HG03108 (cell line): ENCODE results near the gene CD33.
"Not testable (repeated sequence)": the region's sequence is repeated elsewhere in the genome, so short reads cannot be mapped to it uniquely, and the experiment has no call there.

Source experiments
- ATAC-seq: cut with Tn5 transposase; IDR thresholded peaks from one replicate; pipeline ENCODE4 v1.9.1; 2021; ENCODE audit warnings: moderate library complexity; ENCODE audit not compliant: unreplicated experiment

CD33 gene

GRCh38 chr19:51210191-51210784 lies 14.6 kb upstream of the CD33 start:
- no peak for ATAC-seq

DNA sequence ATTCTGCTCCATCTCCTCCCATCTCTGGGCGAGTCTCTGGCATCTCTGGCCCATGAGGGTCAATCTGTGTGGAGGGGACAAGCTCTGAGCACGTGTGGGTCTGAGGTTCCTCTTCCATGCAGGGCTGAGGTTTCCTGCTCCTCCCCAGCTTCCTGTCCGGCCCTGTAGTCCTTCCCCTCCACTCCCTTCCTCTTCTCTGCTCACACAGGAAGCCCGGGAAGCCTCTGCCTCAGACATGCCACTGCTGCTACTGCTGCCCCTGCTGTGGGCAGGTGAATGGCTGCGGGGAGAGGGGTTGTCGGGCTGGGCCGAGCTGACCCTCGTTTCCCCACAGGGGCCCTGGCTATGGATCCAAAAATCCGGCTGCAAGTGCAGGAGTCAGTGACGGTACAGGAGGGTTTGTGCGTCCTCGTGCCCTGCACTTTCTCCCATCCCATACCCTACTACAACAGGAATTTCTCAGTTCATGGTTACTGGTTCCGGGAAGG lies 14.0 kb upstream of the CD33 start:
- ATAC-seq = not testable (repeated sequence)

- ATAC-seq = no peak
Measured at GRCh38 chr19:51211833-51212232, 13.0 kb upstream of the CD33 start.

DNA sequence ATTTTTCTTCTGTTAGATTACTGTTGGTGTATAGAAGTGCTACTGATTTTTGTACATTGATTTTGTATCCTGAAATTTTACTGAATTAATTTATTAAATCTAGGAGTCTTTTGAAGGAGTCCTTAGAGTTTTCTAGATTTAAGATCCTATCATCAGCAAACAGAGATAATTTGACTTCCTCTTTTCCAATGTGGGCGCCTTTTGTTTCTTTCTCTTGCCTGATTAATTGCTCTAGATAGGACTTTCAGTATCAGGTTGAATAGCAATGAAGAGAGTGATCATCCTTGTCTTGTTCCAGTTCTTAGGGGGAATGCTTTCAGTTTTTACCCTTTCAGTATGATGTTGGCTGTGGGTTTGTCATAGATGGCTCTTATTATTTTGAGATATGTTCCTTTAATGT lies 5.6 kb upstream of the CD33 start:
- no peak for ATAC-seq

GRCh38 chr19:51219971-51220370 lies 4.9 kb upstream of the CD33 start:
- no peak for ATAC-seq

- ATAC-seq = no peak
Measured at GRCh38 chr19:51220996-51221395, 3.9 kb upstream of the CD33 start.

DNA sequence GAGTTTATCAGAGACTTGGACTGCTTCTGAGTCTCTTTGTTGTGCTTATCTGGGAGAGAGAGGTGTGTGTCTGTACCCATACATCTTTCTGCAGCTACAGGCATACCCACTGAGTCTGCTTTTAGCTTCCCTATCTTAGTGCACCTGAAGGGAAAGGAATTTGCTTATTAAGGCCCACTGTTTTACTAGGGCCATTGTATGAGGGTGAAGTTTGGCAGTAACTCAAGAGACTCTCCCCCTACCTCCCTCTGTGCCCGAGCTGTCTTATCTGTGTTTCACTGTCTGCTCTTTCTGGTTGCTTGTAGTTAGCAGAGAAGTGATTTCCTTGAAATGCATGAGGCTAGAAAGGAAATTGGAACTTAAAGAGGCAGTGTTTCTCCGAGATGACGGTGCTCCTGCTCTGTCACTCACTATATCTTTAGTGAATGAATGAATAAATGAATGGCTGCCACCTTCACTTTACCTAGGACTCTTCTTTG lies 678 bp upstream of the CD33 start:
- no peak for ATAC-seq

- no peak for ATAC-seq
Measured at GRCh38 chr19:51226067-51226466, 1.2 kb downstream of the CD33 start.

GRCh38 chr19:51227326-51227725 lies 2.4 kb downstream of the CD33 start:
- no peak for ATAC-seq

- ATAC-seq = no peak
Measured at GRCh38 chr19:51227966-51228365, 3.1 kb downstream of the CD33 start.

DNA sequence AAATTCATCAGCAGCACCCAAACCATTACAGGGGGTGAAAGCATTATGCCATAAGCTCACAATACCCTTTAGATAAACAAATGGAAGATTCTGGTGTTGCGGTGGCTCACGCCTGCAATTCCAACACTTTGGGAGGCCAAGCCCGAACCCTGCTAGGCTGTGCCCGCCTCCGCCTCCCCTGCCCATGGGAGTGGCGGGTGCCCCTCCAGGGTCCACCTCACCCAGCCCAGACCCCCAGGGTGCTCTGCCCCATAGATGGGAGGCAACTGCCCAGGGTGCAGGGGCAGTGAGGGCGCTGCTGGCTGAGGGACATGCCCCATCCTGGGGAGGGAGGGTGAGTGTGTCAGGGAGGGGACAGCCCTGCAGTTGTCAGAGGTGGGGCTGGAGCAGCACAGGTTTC lies 16.0 kb downstream of the CD33 start:
- ATAC-seq = no peak

- ATAC-seq = no peak
Measured at GRCh38 chr19:51242881-51243630, 18.2 kb downstream of the CD33 start.

- no peak for ATAC-seq
Measured at GRCh38 chr19:51246164-51246552, 21.3 kb downstream of the CD33 start.

DNA sequence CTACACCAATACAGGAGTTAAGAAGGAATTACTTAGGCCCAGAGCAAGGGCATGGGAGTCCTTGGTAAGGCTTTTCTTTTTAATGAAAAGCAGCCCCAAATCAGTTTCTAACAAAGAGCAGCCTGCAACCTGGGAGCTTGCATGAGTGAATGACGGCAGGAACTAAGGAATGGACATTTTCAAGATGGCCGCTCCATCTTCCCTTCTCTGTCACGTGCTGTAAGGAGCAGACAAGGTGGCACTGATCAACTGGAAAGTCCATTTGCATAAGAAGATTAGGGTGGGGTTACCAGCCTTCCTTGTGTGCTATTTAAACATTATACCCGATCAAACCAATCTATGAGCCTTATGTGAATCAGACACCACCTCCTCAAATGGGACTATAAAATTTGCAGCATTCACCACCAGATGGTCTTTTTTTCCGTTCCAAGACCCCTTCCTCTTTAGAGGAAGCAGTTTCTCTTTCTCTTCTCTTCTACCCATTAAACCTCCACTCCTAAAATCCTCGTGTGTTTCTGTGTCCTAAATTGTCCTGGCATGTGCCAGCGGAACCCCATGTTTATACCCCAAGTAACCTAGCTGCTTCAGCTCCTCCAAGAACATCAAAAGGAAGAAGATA lies 23.2 kb downstream of the CD33 start:
- no peak for ATAC-seq

DNA sequence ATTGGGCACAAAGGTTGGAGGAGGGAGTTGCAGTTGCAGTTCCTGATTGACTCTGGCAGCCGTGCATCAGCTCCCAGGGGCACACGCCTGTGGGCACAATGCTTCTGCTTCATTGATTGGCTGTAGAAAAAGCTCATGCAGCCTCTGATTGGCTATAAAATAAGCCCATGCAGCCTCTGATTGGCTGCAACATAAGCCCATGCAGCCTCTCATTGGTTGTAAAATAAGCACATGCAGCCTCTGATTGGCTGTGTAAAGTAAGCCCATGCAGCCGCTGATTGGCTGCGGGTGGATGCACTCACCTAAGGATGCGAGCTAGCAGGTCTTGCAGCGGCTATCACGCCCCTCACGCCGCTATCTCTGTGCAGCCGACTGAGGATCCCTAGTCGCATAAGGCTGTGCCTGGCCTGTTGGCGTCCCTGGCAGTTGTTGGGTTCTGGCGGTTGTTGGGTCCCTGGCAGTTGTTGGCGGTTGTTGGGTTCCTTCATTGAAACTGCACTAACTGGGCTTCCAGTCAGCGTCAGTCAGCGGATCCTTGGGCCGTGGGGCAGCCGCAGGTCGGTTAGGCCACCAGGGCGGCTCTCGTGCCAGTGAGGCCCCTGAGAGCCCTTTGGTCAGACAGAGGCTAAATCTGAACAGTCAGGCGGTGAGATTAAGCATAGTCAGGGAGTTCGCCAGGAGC lies 26.0 kb downstream of the CD33 start, which contains the start of gene SIGLECL1:
Gene SIGLECL1, plus strand, starts transcription at position 295 of the 682 bp plus-strand sequence. CDS start 12,993 bp downstream, outside the sequence.
- no peak for ATAC-seq

GRCh38 chr19:51251468-51251820 lies 26.6 kb downstream of the CD33 start:
- no peak for ATAC-seq

GRCh38 chr19:51252306-51253079 lies 27.6 kb downstream of the CD33 start:
- no peak for ATAC-seq

- no peak for ATAC-seq
Measured at GRCh38 chr19:51253088-51253806, 28.4 kb downstream of the CD33 start.

DNA sequence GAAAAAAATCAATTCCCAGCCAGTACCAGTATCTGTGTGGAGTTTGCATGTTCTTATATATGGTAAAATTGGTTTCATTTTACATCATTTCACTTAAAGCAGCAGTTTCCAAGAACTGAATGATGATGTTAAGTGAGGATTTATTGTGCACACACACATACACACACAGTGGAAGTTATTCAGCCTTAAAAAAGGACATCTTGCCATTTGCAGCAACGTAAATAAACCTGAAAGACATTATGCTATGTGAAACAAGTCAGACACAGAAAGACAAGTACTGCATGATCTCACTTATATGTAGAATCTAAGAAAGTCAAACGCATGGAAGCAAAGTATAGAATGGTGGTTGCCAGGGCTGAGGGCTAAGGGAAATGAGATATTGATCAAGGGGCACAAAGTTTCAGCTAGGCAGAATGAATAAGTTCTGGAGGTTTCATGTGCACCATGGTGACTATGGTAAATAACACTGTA lies 31.3 kb downstream of the CD33 start:
- ATAC-seq = no peak

DNA sequence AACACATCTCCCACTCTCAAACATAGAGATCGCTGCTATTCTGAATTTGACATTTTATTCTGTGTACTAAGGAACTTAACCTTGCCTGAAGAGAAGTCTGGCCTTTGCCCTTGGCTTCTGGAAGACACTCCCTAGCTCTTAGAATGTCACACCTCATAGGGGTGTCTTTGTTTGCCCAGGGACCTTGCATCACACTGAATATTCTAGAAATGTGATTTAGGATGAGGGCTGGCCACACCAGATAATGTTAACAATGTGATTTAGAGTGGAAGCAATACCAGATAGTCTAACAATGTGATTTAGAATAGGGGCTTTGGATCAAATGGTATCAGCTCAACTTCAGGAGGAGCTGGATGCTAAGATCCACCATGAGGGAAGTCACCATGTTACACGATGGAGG lies 32.6 kb downstream of the CD33 start:
- ATAC-seq = no peak
